ENCODE measurements around the gene MRPL51.
A peak's percentile ranks its signal among the peaks of the same experiment; 100 is the strongest.

The MRPL51 gene

GRCh38 chr12:6458281-6459003 is 34.6 kb downstream of the MRPL51 start:
- DNase-seq, result no peak

GRCh38 chr12:6457220-6457945 is 35.7 kb downstream of the MRPL51 start:
- DNase-seq, result no peak

- peak; percentile 32 for DNase-seq
Measured at GRCh38 chr12:6452944-6453630, 40.0 kb downstream of the MRPL51 start.

GRCh38 chr12:6452245-6452943 is 40.7 kb downstream of the MRPL51 start:
- DNase-seq, result no peak

- DNase-seq, result peak; percentile 94
Measured at GRCh38 chr12:6451348-6452244, 41.5 kb downstream of the MRPL51 start, which contains the start of gene TAPBPL. TAPBPL (plus strand) TSS chr12:6452042; CDS start chr12:6452249, 207 bp downstream.

GRCh38 chr12:6450869-6451347 is 42.2 kb downstream of the MRPL51 start:
- DNase-seq, result no peak

GRCh38 chr12:6450091-6450868 is 42.8 kb downstream of the MRPL51 start:
- no peak for DNase-seq

GRCh38 chr12:6444704-6445688 is 48.1 kb downstream of the MRPL51 start, which contains the start of gene CD27:
CD27 (plus strand) TSS chr12:6444955; CDS start chr12:6445096, 141 bp downstream.
- DNase-seq, result no peak

GRCh38 chr12:6444031-6444430 is 49.0 kb downstream of the MRPL51 start:
- no peak for DNase-seq

GRCh38 chr12:6443361-6443983 is 49.6 kb downstream of the MRPL51 start:
- DNase-seq, result no peak

- no peak for DNase-seq
Measured at GRCh38 chr12:6442836-6443235, 50.2 kb downstream of the MRPL51 start.
